ENCODE measurements around the gene CENPE. TPM values are rescaled to one million over a fixed set of nuclear protein-coding genes. Genes with fewer than 3 reads are reported as not detected.

Gene CENPE
- total RNA-seq, 2 donors from 2014 or later = 0.41 to 1.3 TPM

DNA sequence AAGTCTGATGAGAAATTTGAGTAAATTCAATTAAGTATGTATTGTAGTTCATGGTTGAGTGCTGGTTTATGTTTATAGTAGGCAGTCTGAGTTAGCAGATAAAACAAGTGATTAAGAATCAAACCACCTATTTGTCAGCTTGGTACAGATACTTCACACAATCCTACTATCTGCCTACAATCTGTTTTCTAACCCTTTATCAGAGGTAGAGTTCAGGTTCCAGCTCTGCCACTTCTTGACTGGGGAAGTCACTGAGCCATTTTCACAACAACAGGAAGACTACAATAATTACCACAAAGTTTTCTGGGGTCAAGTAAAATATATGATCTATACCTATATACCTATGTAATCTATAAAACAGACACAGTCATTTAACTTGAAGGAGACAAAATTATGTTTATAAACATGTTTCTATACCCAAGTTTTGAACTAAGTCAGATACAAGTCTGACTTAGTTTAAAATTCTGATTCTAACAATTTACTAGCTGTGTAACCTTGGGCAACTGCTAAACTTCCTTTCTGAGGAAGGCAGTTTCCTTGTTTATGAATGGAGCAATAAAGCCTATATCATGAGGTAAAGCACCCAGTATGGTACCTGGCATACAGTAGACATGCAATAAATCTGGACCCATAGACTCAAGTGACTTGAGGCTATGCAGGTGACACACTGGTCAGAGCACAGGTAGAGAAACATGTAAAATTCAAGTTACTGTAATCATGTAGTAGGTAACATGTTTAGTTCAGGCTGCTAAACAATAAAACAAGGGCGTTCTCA is 61.3 kb downstream of the CENPE start:
- Histone ChIP-seq H3K4me3 (no peak overlapping the region), H3K27me3 (replicated peaks; ENCODE audit: insufficient read depth) (no peaks in the 10 kb centered on the region), H3K36me3 (no peaks in the 10 kb centered on the region), H3K27ac (no peak overlapping the region), H3K9me3 (no peaks in the 10 kb centered on the region), H3K4me1 (ENCODE audit: control insufficient read depth in 1 of 2, low read depth in 2 of 2) (no peaks in the 10 kb centered on the region)
- DNase-seq (ENCODE audit: low spot score) (no peak), ATAC-seq (ENCODE audit: insufficient number of reproducible peaks, low FRiP score, low read depth) (no peak)
- TF ChIP-seq, protein P1, sequence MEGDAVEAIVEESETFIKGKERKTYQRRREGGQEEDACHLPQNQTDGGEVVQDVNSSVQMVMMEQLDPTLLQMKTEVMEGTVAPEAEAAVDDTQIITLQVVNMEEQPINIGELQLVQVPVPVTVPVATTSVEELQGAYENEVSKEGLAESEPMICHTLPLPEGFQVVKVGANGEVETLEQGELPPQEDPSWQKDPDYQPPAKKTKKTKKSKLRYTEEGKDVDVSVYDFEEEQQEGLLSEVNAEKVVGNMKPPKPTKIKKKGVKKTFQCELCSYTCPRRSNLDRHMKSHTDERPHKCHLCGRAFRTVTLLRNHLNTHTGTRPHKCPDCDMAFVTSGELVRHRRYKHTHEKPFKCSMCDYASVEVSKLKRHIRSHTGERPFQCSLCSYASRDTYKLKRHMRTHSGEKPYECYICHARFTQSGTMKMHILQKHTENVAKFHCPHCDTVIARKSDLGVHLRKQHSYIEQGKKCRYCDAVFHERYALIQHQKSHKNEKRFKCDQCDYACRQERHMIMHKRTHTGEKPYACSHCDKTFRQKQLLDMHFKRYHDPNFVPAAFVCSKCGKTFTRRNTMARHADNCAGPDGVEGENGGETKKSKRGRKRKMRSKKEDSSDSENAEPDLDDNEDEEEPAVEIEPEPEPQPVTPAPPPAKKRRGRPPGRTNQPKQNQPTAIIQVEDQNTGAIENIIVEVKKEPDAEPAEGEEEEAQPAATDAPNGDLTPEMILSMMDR (IDR thresholded peaks at IDR 0.05) = no peak

DNA sequence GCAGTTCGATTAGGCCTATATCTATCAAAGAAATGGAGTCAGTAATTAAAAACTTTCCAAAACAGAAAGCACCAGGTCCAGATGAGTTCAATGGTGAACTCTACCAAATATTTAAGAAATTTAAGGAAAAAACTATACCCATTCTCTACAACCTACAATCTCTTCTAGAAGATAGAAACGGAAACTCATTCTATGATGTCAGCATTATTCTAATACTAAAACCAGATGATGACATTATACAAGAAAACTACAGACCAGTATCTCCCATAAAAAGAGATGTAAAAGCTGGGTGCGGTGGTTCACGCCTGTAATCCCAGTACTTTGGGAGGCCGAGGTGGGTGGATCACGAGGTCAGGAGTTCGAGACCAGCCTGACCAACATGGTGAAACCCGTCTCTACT is 69.0 kb downstream of the CENPE start:
- H3K4me3 ChIP-seq = no peak overlapping the region

GRCh38 chr4:103126126-103126525 is 72.0 kb downstream of the CENPE start:
- Histone ChIP-seq H3K27me3 (replicated peaks; ENCODE audit: insufficient read depth) (no peaks in the 10 kb centered on the region), H3K4me3 (no peak overlapping the region), H3K27ac (no peak overlapping the region), H3K9me3 (no peaks in the 10 kb centered on the region), H3K36me3 (no peaks in the 10 kb centered on the region), H3K4me1 (ENCODE audit: control insufficient read depth in 1 of 2, low read depth in 2 of 2) (no peaks in the 10 kb centered on the region)
- TF ChIP-seq, protein P1 (IDR thresholded peaks at IDR 0.05) = no peak
- DNase-seq (ENCODE audit: low spot score) (no peak), ATAC-seq (ENCODE audit: insufficient number of reproducible peaks, low FRiP score, low read depth) (no peak)

More for the DNA sequence above, 69.0 kb downstream of the CENPE start:
- Histone ChIP-seq H3K9me3 (no peaks in the 10 kb centered on the region), H3K27me3 (replicated peaks; ENCODE audit: insufficient read depth) (no peaks in the 10 kb centered on the region), H3K4me1 (ENCODE audit: control insufficient read depth in 1 of 2, low read depth in 2 of 2) (no peaks in the 10 kb centered on the region), H3K36me3 (no peaks in the 10 kb centered on the region), H3K27ac (no peak overlapping the region)
- ATAC-seq (ENCODE audit: insufficient number of reproducible peaks, low FRiP score, low read depth) = no peak
- TF ChIP-seq, protein P1 (IDR thresholded peaks at IDR 0.05) = no peak
- no peak for DNase-seq (ENCODE audit: low spot score)

DNA sequence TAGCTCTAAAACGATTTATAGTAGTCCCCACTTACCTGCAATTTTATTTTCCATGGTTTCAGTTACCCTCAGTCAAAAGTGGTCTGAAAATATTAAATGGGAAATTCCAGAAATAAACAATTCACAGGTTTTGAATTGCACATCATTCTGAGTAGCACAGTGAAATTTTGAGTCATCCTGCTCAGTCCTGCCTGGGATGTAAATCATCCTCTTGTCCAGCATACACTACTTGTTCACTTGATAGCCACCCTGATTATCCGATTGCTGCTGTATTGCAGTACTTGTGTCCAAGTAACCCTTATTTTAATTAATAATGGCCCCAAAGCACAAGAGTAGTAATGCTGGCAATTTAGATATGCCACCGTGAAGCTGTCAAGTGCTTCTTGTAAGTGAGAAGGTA is 75.0 kb downstream of the CENPE start:
- H3K27ac ChIP-seq = no peak overlapping the region
- no peaks in the 10 kb centered on the region for H3K27me3 ChIP-seq (replicated peaks; ENCODE audit: insufficient read depth)
- DNase-seq (ENCODE audit: low spot score) (no peak), ATAC-seq (ENCODE audit: insufficient number of reproducible peaks, low FRiP score, low read depth) (no peak)
- no peaks in the 10 kb centered on the region for H3K4me1 ChIP-seq (ENCODE audit: control insufficient read depth in 1 of 2, low read depth in 2 of 2)
- TF ChIP-seq, protein P1 (IDR thresholded peaks at IDR 0.05) = no peak
- H3K9me3 ChIP-seq = no peaks in the 10 kb centered on the region
- no peaks in the 10 kb centered on the region for H3K36me3 ChIP-seq
- no peak overlapping the region for H3K4me3 ChIP-seq

DNA sequence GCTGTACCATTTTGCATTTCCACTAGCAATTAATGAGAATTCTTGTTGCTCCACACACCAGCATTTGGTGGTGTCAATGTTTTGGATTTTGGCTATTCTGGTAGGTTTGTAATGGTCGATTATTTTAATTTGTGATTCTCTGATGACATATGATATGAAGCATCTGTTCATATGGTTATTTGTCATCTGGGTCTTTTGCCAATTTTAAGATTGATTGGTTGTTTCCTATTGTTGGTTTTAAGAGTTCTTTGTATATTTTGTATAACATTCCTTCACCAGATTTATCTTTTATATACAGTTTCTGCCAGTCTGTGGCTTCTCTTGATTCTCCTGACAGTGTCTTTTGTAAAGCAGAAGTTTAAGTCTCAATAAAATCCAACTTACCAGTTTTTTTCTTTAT is 80.0 kb downstream of the CENPE start:
- no peak for DNase-seq (ENCODE audit: low spot score)
- Histone ChIP-seq H3K27me3 (replicated peaks; ENCODE audit: insufficient read depth) (no peaks in the 10 kb centered on the region), H3K36me3 (no peaks in the 10 kb centered on the region), H3K27ac (no peak overlapping the region), H3K4me3 (no peak overlapping the region), H3K9me3 (no peaks in the 10 kb centered on the region), H3K4me1 (ENCODE audit: control insufficient read depth in 1 of 2, low read depth in 2 of 2) (no peaks in the 10 kb centered on the region)
- TF ChIP-seq, protein P1 (IDR thresholded peaks at IDR 0.05) = no peak
- ATAC-seq (ENCODE audit: insufficient number of reproducible peaks, low FRiP score, low read depth) = no peak
